ENCODE measurements around the gene MC3R.

DNA sequence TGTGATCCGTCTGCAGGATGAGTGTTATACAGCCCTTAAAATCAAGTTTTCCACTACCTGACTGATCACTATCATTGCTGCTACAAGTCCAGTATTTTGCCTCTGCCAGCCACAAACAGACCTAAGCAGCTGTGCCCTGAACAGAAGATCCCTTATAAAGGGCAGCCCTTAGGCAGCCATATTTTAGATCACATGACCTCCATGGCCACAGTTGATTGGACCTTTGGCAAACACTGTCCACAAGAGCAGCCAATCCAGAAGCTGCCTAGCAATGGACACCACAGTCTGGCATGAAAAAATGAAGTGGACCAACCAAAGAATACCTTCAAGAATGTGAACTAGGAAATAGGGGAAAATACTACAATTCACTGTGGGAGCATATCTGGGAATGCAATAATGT, 50.8 kb downstream of the MC3R start:
- no peak for TF ChIP-seq POLR2AphosphoS5 (IDR thresholded peaks at IDR 0.05; ENCODE audit: low read depth)
- TF ChIP-seq CTCF (IDR thresholded peaks at IDR 0.05; ENCODE audit: insufficient read depth, low read length) = no peak
- TF ChIP-seq, protein P1, sequence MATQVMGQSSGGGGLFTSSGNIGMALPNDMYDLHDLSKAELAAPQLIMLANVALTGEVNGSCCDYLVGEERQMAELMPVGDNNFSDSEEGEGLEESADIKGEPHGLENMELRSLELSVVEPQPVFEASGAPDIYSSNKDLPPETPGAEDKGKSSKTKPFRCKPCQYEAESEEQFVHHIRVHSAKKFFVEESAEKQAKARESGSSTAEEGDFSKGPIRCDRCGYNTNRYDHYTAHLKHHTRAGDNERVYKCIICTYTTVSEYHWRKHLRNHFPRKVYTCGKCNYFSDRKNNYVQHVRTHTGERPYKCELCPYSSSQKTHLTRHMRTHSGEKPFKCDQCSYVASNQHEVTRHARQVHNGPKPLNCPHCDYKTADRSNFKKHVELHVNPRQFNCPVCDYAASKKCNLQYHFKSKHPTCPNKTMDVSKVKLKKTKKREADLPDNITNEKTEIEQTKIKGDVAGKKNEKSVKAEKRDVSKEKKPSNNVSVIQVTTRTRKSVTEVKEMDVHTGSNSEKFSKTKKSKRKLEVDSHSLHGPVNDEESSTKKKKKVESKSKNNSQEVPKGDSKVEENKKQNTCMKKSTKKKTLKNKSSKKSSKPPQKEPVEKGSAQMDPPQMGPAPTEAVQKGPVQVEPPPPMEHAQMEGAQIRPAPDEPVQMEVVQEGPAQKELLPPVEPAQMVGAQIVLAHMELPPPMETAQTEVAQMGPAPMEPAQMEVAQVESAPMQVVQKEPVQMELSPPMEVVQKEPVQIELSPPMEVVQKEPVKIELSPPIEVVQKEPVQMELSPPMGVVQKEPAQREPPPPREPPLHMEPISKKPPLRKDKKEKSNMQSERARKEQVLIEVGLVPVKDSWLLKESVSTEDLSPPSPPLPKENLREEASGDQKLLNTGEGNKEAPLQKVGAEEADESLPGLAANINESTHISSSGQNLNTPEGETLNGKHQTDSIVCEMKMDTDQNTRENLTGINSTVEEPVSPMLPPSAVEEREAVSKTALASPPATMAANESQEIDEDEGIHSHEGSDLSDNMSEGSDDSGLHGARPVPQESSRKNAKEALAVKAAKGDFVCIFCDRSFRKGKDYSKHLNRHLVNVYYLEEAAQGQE (IDR thresholded peaks at IDR 0.05; ENCODE audit: insufficient replicate concordance, low read depth) = no peak
